ENCODE data around the gene FAM184B. TPM values are rescaled to one million over a fixed set of nuclear protein-coding genes. Genes with fewer than 3 reads are reported as not detected.

The FAM184B gene
- total RNA-seq, 1 donor from 2014 or later: not detected

- Mint-ChIP-seq H3K4me1 (ENCODE audit: unreplicated experiment) (peaks cover 48% of the 10 kb centered on the region), H3K9me3 (ENCODE audit: unreplicated experiment) (no peaks in the 10 kb centered on the region), H3K36me3 (ENCODE audit: unreplicated experiment) (no peaks in the 10 kb centered on the region), H3K4me3 (ENCODE audit: unreplicated experiment) (peak overlapping the region; percentile 50), H3K27ac (ENCODE audit: unreplicated experiment) (peak overlapping the region; percentile 95), H3K27me3 (ENCODE audit: unreplicated experiment) (no peaks in the 10 kb centered on the region)
- no peak for TF ChIP-seq CTCF (IDR thresholded peaks at IDR 0.05)
- no peak for DNase-seq (ENCODE audit: extremely low spot score, unreplicated experiment)
These were observed 32.7 kb upstream of the FAM184B start for GRCh38 chr4:17814140-17814539.

DNA sequence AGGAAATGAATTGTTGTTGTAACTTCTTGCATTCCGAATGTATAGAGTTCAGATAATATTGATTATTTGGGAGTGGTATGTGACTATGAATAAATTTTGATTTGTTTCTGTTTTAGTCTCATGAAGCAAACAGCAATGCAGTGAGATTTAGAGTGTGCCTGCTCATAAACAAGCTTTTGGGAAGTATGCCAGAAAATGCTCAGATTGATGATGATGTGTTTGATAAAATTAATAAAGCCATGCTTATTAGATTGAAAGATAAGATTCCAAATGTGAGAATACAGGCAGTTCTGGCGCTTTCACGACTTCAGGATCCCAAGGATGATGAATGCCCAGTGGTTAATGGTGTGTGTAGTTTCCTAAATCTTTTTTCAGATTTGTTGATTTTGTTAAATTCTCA lies 31.4 kb upstream of the FAM184B start:
- H3K4me3 Mint-ChIP-seq (ENCODE audit: unreplicated experiment): peak overlapping the region; percentile 99
- H3K27ac Mint-ChIP-seq (ENCODE audit: unreplicated experiment): peak overlapping the region; percentile 95
- H3K9me3 Mint-ChIP-seq (ENCODE audit: unreplicated experiment): no peaks in the 10 kb centered on the region
- no peaks in the 10 kb centered on the region for H3K27me3 Mint-ChIP-seq (ENCODE audit: unreplicated experiment)
- no peak for TF ChIP-seq CTCF (IDR thresholded peaks at IDR 0.05)
- DNase-seq (ENCODE audit: extremely low spot score, unreplicated experiment): no peak
- peaks cover 2% of the 10 kb centered on the region for H3K36me3 Mint-ChIP-seq (ENCODE audit: unreplicated experiment)
- peaks cover 47% of the 10 kb centered on the region for H3K4me1 Mint-ChIP-seq (ENCODE audit: unreplicated experiment)

GRCh38 chr4:17812125-17812524 lies 30.7 kb upstream of the FAM184B start:
- peaks cover 47% of the 10 kb centered on the region for H3K4me1 Mint-ChIP-seq (ENCODE audit: unreplicated experiment)

DNA sequence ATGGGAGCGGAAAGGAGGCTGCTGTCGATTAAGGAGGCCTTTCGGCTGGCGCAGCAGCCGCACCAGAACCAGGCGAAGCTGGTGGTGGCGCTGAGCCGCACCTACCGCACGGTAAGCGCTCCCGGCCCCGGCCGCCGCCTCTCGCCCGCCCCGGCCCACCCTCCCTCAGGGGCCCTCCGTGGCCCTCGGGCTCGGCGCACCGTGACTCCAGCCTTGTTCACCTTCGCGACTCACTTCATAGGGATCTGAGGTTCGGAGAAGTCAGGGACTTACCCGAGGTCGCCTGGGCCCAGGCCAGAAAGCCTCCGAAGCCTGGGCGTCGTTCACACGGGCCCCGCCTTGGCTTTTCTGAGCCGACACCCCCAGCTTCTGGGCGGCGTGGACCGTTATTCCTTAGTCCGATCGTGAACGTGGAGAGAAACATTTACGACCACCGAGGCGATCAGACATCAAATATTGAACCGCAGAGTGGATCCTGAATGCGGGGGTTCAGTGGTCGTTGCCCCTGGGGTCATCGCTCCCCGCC lies 29.7 kb upstream of the FAM184B start:
- no peak for DNase-seq (ENCODE audit: extremely low spot score, unreplicated experiment)
- peak overlapping the region; percentile 99 for H3K4me3 Mint-ChIP-seq (ENCODE audit: unreplicated experiment)
- H3K4me1 Mint-ChIP-seq (ENCODE audit: unreplicated experiment): peaks cover 56% of the 10 kb centered on the region
- H3K9me3 Mint-ChIP-seq (ENCODE audit: unreplicated experiment): no peaks in the 10 kb centered on the region
- no peak for TF ChIP-seq CTCF (IDR thresholded peaks at IDR 0.05)
- peaks cover 2% of the 10 kb centered on the region for H3K36me3 Mint-ChIP-seq (ENCODE audit: unreplicated experiment)
- no peaks in the 10 kb centered on the region for H3K27me3 Mint-ChIP-seq (ENCODE audit: unreplicated experiment)
- peak overlapping the region; percentile 100 for H3K27ac Mint-ChIP-seq (ENCODE audit: unreplicated experiment)

More at GRCh38 chr4:17812125-17812524, 30.7 kb upstream of the FAM184B start:
- DNase-seq (ENCODE audit: extremely low spot score, unreplicated experiment): no peak
- H3K27me3 Mint-ChIP-seq (ENCODE audit: unreplicated experiment): no peaks in the 10 kb centered on the region
- no peaks in the 10 kb centered on the region for H3K9me3 Mint-ChIP-seq (ENCODE audit: unreplicated experiment)
- H3K4me3 Mint-ChIP-seq (ENCODE audit: unreplicated experiment): peak overlapping the region; percentile 99
- peak overlapping the region; percentile 95 for H3K27ac Mint-ChIP-seq (ENCODE audit: unreplicated experiment)
- H3K36me3 Mint-ChIP-seq (ENCODE audit: unreplicated experiment): peaks cover 2% of the 10 kb centered on the region
- no peak for TF ChIP-seq CTCF (IDR thresholded peaks at IDR 0.05)

GRCh38 chr4:17810260-17811077 lies 29.0 kb upstream of the FAM184B start, which contains the start of the genes DCAF16 and NCAPG:
Gene DCAF16, minus strand, starts transcription at chr4:17810757. Its CDS starts 6,616 bp downstream, at chr4:17804141.
Gene NCAPG, plus strand, starts transcription at chr4:17810979. Its CDS starts 99 bp downstream, at chr4:17811078.
- peaks cover 2% of the 10 kb centered on the region for H3K36me3 Mint-ChIP-seq (ENCODE audit: unreplicated experiment)
- H3K4me3 Mint-ChIP-seq (ENCODE audit: unreplicated experiment): peak within 1 kb of the TSS; percentile 99
- DNase-seq (ENCODE audit: extremely low spot score, unreplicated experiment): peak; percentile 100
- H3K9me3 Mint-ChIP-seq (ENCODE audit: unreplicated experiment): no peaks in the 10 kb centered on the region
- H3K27ac Mint-ChIP-seq (ENCODE audit: unreplicated experiment): peak within 1 kb of the TSS; percentile 100
- no peak for TF ChIP-seq CTCF (IDR thresholded peaks at IDR 0.05)
- peaks cover 61% of the 10 kb centered on the region for H3K4me1 Mint-ChIP-seq (ENCODE audit: unreplicated experiment)
- no peaks in the 10 kb centered on the region for H3K27me3 Mint-ChIP-seq (ENCODE audit: unreplicated experiment)

Measured in osteocyte (in vitro differentiated cells).